PFSK-1 (cell line): ENCODE results near the gene UGT1A7.

Source experiments
- FOXP2 ChIP-seq: optimal IDR thresholded peaks from 2 replicates; pipeline ENCODE3; 2011; ENCODE audit warnings: borderline replicate concordance, control low read depth, inconsistent platforms; ENCODE audit not compliant: insufficient read depth; ENCODE audit errors: extremely low read length, extremely low read depth
- POLR2AphosphoS5 ChIP-seq: IDR thresholded peaks from 2 replicates; pipeline ENCODE4 v1.6.1; 2012; ENCODE audit warnings: low read depth, mild to moderate bottlenecking, control low read depth, low read length, moderate library complexity
- REST ChIP-seq, 2 experiments: IDR thresholded peaks; 2 replicates each; pipeline versions ENCODE4 v1.6.1 to v1.8.0; 2011 to 2012; ENCODE audit warnings: low read depth in 2 of 2, low read length in 2 of 2, control low read depth in 1 of 2, inconsistent platforms in 1 of 2, mild to moderate bottlenecking in 1 of 2, moderate library complexity in 1 of 2; ENCODE audit not compliant: insufficient read depth in 1 of 2
- SIN3A ChIP-seq: IDR thresholded peaks from 2 replicates; pipeline ENCODE4 v1.6.1; 2012; ENCODE audit warnings: mild to moderate bottlenecking, low read length, moderate library complexity, borderline replicate concordance; ENCODE audit not compliant: insufficient read depth
- TAF1 ChIP-seq: IDR thresholded peaks from 2 replicates; pipeline ENCODE4 v1.6.1; 2012; ENCODE audit warnings: low read length, control low read depth, borderline replicate concordance; ENCODE audit not compliant: insufficient read depth

Gene UGT1A7

DNA sequence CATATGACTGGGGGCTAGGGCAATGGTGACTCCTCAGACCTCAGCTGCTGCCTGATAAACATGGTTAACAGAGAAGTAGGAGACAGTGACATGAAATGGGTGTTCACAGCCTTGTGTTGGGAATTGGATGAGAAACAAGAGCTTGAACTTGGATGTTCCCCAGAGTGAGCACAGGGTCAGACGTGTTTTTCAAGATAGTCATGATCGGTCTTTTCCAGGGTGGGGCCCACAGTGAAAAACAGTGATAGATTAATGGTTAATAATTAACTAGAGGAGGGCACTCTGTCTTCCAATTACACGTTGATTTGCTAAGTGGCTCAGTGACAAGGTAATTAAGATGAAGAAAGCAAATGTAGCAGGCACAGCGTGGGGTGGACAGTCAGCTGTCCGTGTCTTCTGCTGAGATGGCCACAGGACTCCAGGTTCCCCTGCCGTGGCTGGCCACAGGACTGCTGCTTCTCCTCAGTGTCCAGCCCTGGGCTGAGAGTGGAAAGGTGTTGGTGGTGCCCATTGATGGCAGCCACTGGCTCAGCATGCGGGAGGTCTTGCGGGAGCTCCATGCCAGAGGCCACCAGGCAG is 47.1 kb downstream of the UGT1A7 start, which contains the start of gene UGT1A3:
TSS of gene UGT1A3 (plus strand) at position 320 of the 579 bp plus-strand sequence. CDS start at position 405, 85 bp downstream.
- TF ChIP-seq FOXP2 (no peak), REST (IDR thresholded peaks at IDR 0.05; ENCODE audit: insufficient read depth in 1 of 2, low read depth in 2 of 2, low read length in 2 of 2) (no peak), POLR2AphosphoS5 (no peak), TAF1 (no peak), SIN3A (no peak)

DNA sequence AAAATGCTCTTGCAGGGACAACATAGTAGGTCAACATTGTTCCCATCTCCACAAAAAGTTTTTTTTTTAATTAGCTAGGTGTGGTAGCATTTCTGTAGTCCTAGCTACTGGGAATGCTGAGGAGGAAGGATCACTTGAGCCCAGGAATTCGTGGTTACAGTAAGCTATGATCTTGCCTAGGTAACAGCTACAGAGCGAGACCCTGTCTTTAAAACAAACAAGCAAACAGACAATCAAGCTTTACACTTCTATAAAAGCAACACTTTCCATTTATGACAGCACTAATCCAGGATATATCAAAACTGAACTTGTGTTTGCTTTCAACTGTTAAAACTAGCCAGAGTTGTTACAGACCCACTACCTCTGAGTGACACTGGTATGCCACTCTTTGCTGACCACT is 59.2 kb downstream of the UGT1A7 start:
- TF ChIP-seq FOXP2 (no peak), TAF1 (no peak), POLR2AphosphoS5 (no peak), REST (IDR thresholded peaks at IDR 0.05; ENCODE audit: insufficient read depth in 1 of 2, low read depth in 2 of 2, low read length in 2 of 2) (no peak), SIN3A (no peak)

DNA sequence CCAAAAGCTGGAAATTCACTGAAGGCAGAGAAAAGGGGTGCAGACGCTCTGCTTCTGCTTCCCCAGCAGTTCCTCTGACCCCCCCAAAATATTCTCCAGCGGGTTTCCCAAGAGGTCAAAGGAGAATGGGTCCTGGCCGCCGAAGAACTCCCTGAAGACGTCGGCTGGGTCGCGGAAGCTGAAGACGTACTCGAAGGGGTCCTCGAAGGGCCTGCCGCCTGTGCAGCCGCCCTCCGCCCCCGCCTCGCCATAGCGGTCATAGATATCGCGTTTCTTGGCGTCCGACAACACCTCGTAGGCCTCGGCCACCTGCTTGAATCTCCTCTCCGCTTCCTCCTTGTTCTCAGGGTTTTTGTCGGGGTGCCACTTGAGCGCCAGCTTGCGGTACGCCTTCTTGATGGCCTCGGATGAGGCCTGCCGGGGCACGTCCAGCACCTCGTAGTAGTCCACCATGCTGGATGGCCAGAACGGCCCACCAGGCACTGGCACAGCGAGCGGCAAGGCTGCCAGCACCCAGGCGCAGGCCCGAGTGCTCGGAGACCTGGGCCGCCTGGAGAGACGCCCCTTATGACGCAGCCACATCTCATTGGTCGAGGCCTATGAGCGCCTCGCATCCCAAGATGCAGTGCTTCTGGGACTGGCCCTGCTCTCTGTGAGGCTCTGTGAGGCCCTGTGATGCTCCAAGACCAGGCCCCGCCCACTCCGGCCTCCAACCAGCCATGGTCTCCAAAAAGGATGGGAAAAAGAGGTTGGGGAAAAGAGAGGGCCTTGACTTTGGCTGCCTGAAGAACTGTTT is 62.0 kb downstream of the UGT1A7 start:
- TF ChIP-seq FOXP2 = no peak
- TF ChIP-seq TAF1 = no peak
- TF ChIP-seq POLR2AphosphoS5 = no peak
- no peak for TF ChIP-seq REST (IDR thresholded peaks at IDR 0.05; ENCODE audit: insufficient read depth in 1 of 2, low read depth in 2 of 2, low read length in 2 of 2)
- TF ChIP-seq SIN3A = no peak

GRCh38 chr2:233745073-233745755 is 63.5 kb downstream of the UGT1A7 start:
- TF ChIP-seq REST (IDR thresholded peaks at IDR 0.05; ENCODE audit: insufficient read depth in 1 of 2, low read depth in 2 of 2, low read length in 2 of 2) (no peak), FOXP2 (no peak), SIN3A (no peak)
